Calu3 (cell line): ENCODE measurements around the gene CPA4. TPM values are rescaled to one million over a fixed set of nuclear protein-coding genes. Genes with fewer than 3 reads are reported as not detected.

ENCODE experiments used
- BruUV-seq: library from RNA; stranded (reverse); fragments of 400-500 nt; replicated peaks from 2 replicates; lab custom pipeline; 2021; lab: Mats Ljungman, UMichigan
- CTCF ChIA-PET: fragments of 300-600 bp; sonication (Branson Sonifier 250); formaldehyde crosslinking; loops from one replicate; lab custom pipeline; 2022; ENCODE audit warnings: antibody characterized with exemption; lab: Charles Lee
- DNase-seq: peaks from one replicate; pipeline ENCODE4 v3.0.0; 2022
- H3K27ac Mint-ChIP-seq: one replicate; pipeline ENCODE4 v1.8.0; 2022; ENCODE audit warnings: mixed read lengths; ENCODE audit not compliant: unreplicated experiment
- H3K27me3 Mint-ChIP-seq: one replicate; pipeline ENCODE4 v1.8.0; 2022; ENCODE audit warnings: mixed read lengths; ENCODE audit not compliant: unreplicated experiment
- H3K36me3 Mint-ChIP-seq: one replicate; pipeline ENCODE4 v1.8.0; 2022; ENCODE audit warnings: mild to moderate bottlenecking, moderate library complexity, mixed read lengths; ENCODE audit not compliant: insufficient read depth, unreplicated experiment
- H3K4me1 Mint-ChIP-seq: one replicate; pipeline ENCODE4 v1.8.0; 2022; ENCODE audit warnings: mild to moderate bottlenecking, low read depth, mixed read lengths; ENCODE audit not compliant: unreplicated experiment
- H3K4me3 Mint-ChIP-seq: one replicate; pipeline ENCODE4 v1.8.0; 2022; ENCODE audit warnings: mild to moderate bottlenecking, low read depth, moderate library complexity, mixed read lengths; ENCODE audit not compliant: unreplicated experiment
- H3K9me3 Mint-ChIP-seq: one replicate; pipeline ENCODE4 v1.8.0; 2022; ENCODE audit warnings: low read depth, mixed read lengths; ENCODE audit not compliant: unreplicated experiment
- CTCF ChIP-seq: fragments of 200-600 bp; IDR thresholded peaks from one replicate; pipeline ENCODE4 v1.8.0; 2022; ENCODE audit warnings: antibody characterized with exemption; ENCODE audit not compliant: unreplicated experiment
- intact Hi-C: fragments of 100-400 bp; cut with micrococcal nuclease; formaldehyde crosslinking; loops from one replicate; pipeline ENCODE4 v1.10.0; 2022; ENCODE audit not compliant: unreplicated experiment
- total RNA-seq: library from RNA; stranded (reverse); gene quantifications from 2 replicates; pipeline ENCODE4 v1.2.3, GENCODE V29; 2022

CPA4 gene
- total RNA-seq, 1 experiment from 2014 or later = not detected

DNA sequence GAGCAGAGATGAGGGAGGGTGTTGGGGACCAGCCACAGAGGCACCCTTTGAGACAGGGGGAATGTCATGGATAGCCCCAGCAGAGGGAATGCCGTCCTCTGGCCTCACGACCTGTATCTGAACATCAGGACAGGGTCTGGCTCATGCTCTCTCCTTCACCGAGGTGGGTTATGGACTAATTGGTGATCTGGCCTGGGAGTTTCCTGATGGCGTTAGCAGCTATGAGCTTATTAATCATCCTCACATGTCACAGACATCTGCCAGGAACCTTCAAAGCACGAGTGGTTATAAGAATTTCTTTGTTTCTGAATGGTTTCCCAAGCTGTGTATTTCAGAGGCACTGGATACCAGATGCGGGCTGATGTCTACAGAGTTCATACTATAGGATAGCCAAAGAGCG lies 6.9 kb downstream of the CPA4 start:
- Mint-ChIP-seq H3K9me3 (no peaks in the 10 kb centered on the region), H3K4me3 (no peak overlapping the region), H3K27ac (no peak overlapping the region), H3K27me3 (peaks cover 32% of the 10 kb centered on the region), H3K36me3 (no peaks in the 10 kb centered on the region), H3K4me1 (no peaks in the 10 kb centered on the region)
- no TSS peak for BruUV-seq
- intact Hi-C loops = no loop called here
- CTCF ChIA-PET = interaction anchor here (0.7 kb wide), 1 partner anchor 1322 kb away, joined by 5 read pairs; no protein-coding TSS in a partner anchor
- no peak for TF ChIP-seq CTCF
- no peak for DNase-seq

GRCh38 chr7:130301501-130302020 lies 8.6 kb downstream of the CPA4 start:
- H3K36me3 Mint-ChIP-seq = no peaks in the 10 kb centered on the region
- H3K27me3 Mint-ChIP-seq = peaks cover 43% of the 10 kb centered on the region
- H3K4me1 Mint-ChIP-seq = no peaks in the 10 kb centered on the region
- intact Hi-C loops = no loop called here
- no peaks in the 10 kb centered on the region for H3K9me3 Mint-ChIP-seq
- TF ChIP-seq CTCF = no peak
- no peak for DNase-seq
- no TSS peak for BruUV-seq
- no peak overlapping the region for H3K4me3 Mint-ChIP-seq
- CTCF ChIA-PET = no interaction called here
- H3K27ac Mint-ChIP-seq = no peak overlapping the region

GRCh38 chr7:130302649-130303048 lies 9.7 kb downstream of the CPA4 start:
- Mint-ChIP-seq H3K27ac (no peak overlapping the region), H3K36me3 (no peaks in the 10 kb centered on the region), H3K9me3 (no peaks in the 10 kb centered on the region), H3K4me1 (no peaks in the 10 kb centered on the region), H3K4me3 (no peak overlapping the region), H3K27me3 (peaks cover 43% of the 10 kb centered on the region)
- DNase-seq = no peak
- BruUV-seq = no TSS peak
- CTCF ChIA-PET = no interaction called here
- TF ChIP-seq CTCF = no peak
- intact Hi-C loops = no loop called here

DNA sequence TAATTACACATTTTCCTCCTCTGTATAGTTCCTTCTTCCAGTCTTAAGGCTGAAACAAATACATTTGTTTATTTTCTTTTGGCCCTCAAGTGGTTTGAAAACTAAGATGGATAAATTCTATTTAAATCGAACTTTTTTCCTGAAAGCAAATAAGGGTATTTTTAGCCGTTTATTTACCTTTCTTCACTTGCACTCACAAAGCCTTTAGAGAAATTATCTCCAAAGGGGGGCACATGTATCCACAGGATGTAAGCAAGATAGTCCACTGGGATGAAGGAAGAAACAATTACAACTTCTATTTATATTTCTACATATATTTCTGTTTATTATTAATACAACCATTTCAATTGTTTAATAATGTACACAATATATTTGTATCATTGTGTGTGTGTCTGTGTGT lies 10.2 kb downstream of the CPA4 start:
- Mint-ChIP-seq H3K27ac (no peak overlapping the region), H3K4me3 (no peak overlapping the region), H3K36me3 (no peaks in the 10 kb centered on the region), H3K4me1 (no peaks in the 10 kb centered on the region), H3K27me3 (peaks cover 43% of the 10 kb centered on the region), H3K9me3 (no peaks in the 10 kb centered on the region)
- CTCF ChIA-PET = no interaction called here
- DNase-seq = no peak
- TF ChIP-seq CTCF = no peak
- BruUV-seq = no TSS peak
- intact Hi-C loops = no loop called here
